GM18861 (cell line): ENCODE data around the gene ARL5A.

Experiments
- ATAC-seq: cut with Tn5 transposase; IDR thresholded peaks from one replicate; pipeline ENCODE4 v1.9.1; 2021; ENCODE audit not compliant: unreplicated experiment

ARL5A gene

GRCh38 chr2:151841047-151841424, 12.8 kb upstream of the ARL5A start:
- no peak for ATAC-seq

GRCh38 chr2:151840216-151841046, 12.2 kb upstream of the ARL5A start:
- ATAC-seq: peak; percentile 97

GRCh38 chr2:151837926-151838325, 9.7 kb upstream of the ARL5A start:
- ATAC-seq: no peak

GRCh38 chr2:151833984-151834383, 5.8 kb upstream of the ARL5A start:
- no peak for ATAC-seq

GRCh38 chr2:151830961-151831360, 2.7 kb upstream of the ARL5A start:
- ATAC-seq: no peak

GRCh38 chr2:151828890-151829324, 686 bp upstream of the ARL5A start:
- ATAC-seq: no peak

GRCh38 chr2:151827564-151828142, 568 bp downstream of the ARL5A start:
- peak; percentile 6 for ATAC-seq

GRCh38 chr2:151826737-151827157, 1.5 kb downstream of the ARL5A start:
- no peak for ATAC-seq

- ATAC-seq: no peak
These were observed 3.3 kb downstream of the ARL5A start for GRCh38 chr2:151824886-151825285.

GRCh38 chr2:151823651-151824050, 4.6 kb downstream of the ARL5A start:
- ATAC-seq: no peak

- peak; percentile 78 for ATAC-seq
These were observed 8.3 kb downstream of the ARL5A start for GRCh38 chr2:151819920-151820319.

GRCh38 chr2:151817929-151818328, 10.3 kb downstream of the ARL5A start:
- ATAC-seq: no peak

GRCh38 chr2:151816843-151817242, 11.4 kb downstream of the ARL5A start:
- ATAC-seq: no peak

- ATAC-seq: no peak
These were observed 12.3 kb downstream of the ARL5A start for GRCh38 chr2:151815821-151816489.

- ATAC-seq: no peak
These were observed 17.7 kb downstream of the ARL5A start for GRCh38 chr2:151810489-151810888.

- no peak for ATAC-seq
These were observed 19.2 kb downstream of the ARL5A start for GRCh38 chr2:151809073-151809383.

GRCh38 chr2:151808258-151809072, 19.8 kb downstream of the ARL5A start:
- peak; percentile 46 for ATAC-seq

GRCh38 chr2:151805961-151806360, 22.3 kb downstream of the ARL5A start:
- no peak for ATAC-seq

- no peak for ATAC-seq
These were observed 22.9 kb downstream of the ARL5A start for GRCh38 chr2:151805343-151805742.

- no peak for ATAC-seq
These were observed 24.4 kb downstream of the ARL5A start for GRCh38 chr2:151803811-151804210.

- ATAC-seq: no peak
These were observed 25.9 kb downstream of the ARL5A start for GRCh38 chr2:151802315-151802714.
